HL-60 (cell line): Measurements from ENCODE around the gene NMUR1.

ENCODE experiments used
- CTCF ChIP-seq: IDR thresholded peaks from one replicate; pipeline ENCODE4 v1.5.1; 2011; ENCODE audit warnings: low read length, control low read depth, inconsistent platforms; ENCODE audit not compliant: insufficient read depth
- GABPA ChIP-seq: IDR thresholded peaks from 2 replicates; pipeline ENCODE4 v1.6.1; 2012; ENCODE audit warnings: low read depth
- POLR2AphosphoS5 ChIP-seq: IDR thresholded peaks from 2 replicates; pipeline ENCODE4 v1.6.1; 2012; ENCODE audit warnings: low read depth
- REST ChIP-seq: IDR thresholded peaks from 2 replicates; pipeline ENCODE4 v1.6.1; 2012; ENCODE audit warnings: low read depth; ENCODE audit not compliant: insufficient replicate concordance
- SPI1 ChIP-seq: IDR thresholded peaks from 2 replicates; pipeline ENCODE4 v1.6.1; 2012; ENCODE audit warnings: low read depth, mild to moderate bottlenecking, borderline replicate concordance

GRCh38 chr2:231545105-231545902 lies 15.1 kb upstream of the NMUR1 start:
- TF ChIP-seq CTCF (no peak), REST (peak; percentile 65), POLR2AphosphoS5 (peak; percentile 100), GABPA (peak; percentile 60; the same call in 1 of the 2 replicates), SPI1 (peak; percentile 92)
